ENCODE data around the gene CLN3.
"Not testable (repeated sequence)": the region's sequence is repeated elsewhere in the genome, so short reads cannot be mapped to it uniquely, and the experiment has no call there.

CLN3 gene

GRCh38 chr16:28513484-28514181 is 21.8 kb upstream of the CLN3 start:
- DNase-seq, result no peak

DNA sequence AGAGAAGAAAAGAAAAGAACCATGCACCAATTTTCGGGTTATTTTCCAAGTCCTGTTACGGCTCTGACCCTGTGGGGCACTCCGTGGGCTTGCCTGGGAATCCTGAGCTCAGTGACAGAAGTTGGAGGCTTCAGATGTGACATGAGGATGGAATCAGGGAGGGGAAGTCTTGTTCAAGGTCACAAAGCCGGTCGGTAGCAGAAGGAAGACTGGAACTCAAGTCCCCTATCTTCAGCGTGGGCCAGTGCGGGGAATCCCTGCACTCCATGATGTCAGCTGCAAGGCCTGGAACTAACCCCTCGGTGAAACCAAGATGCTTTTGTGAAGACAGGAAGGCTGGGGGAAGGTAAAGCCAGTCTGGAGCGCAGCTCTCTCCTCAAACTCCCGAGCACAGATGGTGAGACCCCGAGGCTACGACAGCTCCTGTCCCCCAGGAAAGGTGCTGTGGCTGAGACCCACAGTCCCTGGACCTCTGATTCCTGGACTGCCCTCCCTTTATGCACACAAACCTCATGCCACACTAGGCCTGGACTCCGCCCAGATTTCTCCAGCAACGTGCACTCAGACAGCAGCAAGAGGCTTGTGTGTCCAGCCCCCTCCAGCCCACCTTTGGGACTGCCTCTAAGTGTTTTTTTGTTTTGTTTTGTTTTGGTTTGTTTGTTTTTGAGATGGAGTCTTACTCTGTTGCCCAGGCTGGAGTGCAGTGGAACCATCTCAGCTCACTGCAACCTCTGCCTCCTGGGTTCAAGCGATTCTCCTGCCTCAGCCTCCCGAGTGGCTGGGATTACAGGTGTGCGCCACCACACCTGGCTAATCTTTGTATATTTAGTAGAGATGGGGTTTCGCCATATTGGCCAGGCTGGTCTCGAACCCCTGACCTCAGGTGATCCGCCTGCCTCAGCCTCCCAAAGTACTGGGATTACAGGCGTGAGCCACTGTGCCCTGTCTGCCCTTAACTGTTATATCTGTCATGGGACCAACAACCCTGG is 20.2 kb upstream of the CLN3 start:
- DNase-seq, result no peak

- DNase-seq, result no peak
Observed at GRCh38 chr16:28511031-28511430, 19.2 kb upstream of the CLN3 start.

DNA sequence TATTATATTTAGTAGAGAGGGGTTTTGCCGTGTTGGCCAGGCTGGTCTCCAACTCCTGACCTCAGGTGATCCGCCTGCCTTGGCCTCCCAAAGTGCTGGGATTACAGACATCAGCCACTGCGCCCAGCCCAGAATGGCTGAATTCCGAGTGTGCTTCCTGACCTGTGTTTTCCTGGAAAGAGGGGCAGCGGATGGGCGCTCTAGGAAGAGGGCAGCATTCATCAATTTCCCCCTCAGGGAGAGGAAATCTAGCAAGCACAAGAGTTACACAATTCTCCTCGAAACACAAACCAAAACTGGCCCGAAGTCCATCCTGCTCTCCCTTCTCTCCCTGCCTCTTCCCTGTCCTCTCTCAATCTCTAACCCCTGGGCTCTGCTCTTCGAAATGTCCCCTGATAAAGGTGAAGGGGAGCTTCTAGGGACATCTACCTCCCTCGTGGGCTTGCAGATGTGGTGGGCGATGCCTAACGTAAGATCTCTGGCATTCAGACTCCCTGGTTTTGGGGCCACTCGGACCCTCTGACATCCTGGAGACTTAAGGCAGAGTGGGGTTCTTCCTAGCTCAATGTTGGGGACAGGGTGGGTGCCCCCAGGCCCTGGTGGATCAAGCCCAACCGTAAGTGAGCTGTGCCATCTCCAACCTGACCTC is 13.7 kb upstream of the CLN3 start:
- DNase-seq, result no peak

GRCh38 chr16:28504707-28505404 is 13.0 kb upstream of the CLN3 start:
- DNase-seq, result no peak

DNA sequence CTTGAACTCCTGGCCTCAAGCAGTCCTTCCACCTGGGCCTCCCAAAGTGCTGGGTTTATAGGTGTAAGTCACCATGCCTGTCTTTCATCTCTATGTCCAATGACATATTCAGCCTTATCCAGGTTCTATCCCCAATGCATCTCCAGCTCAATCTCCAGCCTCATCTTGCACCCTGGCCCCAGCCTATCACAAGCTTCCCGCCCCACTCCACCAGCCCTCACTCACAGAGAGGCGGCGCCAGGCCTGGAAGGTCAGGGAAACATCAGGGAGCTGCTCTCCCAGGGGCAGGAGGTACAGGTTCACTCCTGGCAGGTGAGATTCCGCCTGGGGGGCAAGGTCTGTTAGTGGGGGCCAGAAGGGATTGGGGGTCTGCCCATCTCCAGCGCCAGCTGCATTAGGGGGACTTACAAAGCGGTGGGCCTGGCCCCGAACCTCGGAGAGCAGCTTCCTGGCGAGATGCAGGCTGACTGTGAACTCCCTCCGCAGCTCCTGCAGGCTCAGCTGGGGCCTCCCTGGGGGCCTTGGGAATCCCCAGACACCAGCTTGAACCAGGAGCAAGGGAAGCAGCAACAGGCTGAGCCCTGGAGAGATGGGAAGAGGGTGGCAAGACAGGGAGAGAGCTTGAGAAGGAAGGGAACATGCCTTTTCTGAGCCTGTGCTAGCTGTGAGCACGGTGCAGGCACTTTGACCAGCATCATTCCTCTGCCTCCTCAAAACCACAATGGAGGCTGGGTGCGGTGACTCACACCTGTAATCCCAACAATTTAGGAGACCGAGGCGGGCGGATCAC is 11.8 kb upstream of the CLN3 start:
- DNase-seq, result no peak

DNA sequence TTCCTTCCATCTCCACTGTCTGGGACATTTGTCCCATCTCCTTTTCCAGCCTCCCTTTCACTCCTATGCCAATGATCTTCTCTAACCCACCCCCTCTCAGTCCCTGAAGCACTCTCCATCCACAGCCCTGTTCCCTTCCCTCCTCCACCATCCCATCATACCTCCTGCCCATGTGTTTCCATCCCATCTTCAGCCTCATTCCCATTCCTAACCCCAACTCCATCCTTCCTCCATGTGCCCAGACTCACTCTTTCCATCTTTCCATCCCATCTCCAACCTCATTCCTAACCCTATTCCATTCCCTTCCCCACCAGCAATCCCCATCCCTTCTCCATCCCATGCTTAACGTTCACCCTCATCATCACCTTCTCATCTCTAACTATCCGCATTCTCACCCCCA is 10.4 kb upstream of the CLN3 start:
- no peak for DNase-seq

DNA sequence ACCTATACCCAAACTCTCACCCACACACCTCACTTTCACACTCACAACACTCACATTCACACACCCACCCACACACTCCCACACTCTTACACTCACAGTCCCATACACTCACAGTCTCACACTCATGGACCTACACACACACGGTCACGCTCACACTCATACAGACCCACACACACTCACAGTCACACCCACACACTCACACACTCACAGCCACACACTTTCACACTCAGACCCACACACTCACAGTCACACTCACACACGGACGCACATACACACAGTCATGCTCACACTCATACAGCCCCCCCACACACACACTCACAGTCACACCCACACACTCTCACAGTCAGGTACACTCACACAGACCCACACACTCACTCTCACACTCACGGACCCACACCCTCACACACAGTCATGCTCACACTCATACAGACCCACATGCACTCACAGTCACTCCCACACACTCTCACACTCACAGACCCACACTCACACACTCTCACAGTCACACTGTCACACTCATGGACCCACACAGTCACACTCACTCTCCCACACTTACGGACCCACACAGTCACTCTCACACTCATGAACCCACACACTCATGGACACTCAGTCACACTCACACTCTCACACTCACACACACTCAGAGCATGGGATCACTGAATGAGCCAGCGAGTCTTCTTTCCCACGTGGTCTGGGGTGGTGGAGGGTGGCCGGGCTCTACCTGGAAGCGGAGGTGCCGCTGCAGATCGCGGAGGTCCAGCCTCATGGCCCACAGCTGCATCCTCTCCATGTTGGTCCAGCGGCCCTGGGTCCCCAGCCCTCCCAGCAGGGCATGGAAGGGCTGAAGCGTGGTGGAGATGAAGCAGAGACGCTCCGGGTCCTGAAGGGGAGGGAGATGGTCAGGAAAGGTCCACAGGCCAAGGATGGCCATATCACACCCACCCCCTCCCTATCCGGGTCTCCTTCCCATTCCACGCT is 9.7 kb upstream of the CLN3 start:
- DNase-seq, result no peak

DNA sequence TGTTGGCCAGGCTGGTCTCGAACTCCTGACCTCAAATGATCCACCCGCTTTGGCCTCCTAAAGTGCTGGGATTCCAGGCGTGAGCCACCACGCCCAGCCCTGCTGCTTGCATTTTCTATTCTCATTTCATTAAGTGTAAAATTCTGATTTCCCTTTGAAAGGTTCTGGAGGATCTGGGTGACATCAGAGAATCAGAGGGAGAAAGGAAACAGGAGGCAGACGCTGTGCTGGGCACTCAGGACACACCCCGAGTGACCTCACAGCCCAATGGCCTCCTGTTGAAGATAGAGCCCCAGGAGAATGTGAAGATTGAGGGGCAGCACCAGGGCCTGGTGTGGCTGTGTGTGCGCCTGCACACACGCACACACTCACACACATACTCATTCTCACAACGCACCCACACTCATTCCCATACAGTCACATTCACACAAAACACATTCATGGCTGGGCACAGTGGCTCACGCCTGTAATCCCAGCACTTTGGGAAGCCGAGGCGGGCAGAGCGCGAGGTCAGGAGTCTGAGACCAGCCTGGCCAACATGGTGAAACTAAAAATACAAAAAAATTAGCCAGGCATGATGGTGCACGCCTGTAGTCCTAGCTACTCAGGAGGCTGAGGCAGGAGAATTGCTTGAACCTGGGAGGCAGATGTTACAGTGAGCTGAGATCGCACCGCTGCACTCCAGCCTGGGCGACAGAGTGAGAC is 8.8 kb upstream of the CLN3 start:
- DNase-seq, result not testable (repeated sequence)

DNA sequence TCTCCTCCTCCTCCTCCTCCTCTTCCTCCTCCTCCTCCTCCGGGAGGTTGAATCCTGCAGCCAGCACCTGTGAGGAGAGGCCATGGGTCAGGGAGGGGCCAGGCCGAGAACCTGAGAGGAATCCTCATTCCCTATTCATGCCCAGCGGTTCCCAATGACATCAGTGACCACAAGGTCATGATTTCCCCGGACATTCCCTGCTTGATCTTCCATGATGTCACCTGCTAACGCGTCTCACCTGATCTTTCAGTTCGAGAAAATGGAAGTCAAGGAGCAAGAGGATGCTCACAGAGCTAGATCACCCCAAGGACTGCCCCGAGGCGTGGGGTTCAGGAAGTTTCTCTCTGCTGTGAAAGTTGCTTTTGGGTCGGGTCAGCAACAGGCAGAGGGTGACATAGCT is 8.0 kb upstream of the CLN3 start:
- DNase-seq, result no peak

DNA sequence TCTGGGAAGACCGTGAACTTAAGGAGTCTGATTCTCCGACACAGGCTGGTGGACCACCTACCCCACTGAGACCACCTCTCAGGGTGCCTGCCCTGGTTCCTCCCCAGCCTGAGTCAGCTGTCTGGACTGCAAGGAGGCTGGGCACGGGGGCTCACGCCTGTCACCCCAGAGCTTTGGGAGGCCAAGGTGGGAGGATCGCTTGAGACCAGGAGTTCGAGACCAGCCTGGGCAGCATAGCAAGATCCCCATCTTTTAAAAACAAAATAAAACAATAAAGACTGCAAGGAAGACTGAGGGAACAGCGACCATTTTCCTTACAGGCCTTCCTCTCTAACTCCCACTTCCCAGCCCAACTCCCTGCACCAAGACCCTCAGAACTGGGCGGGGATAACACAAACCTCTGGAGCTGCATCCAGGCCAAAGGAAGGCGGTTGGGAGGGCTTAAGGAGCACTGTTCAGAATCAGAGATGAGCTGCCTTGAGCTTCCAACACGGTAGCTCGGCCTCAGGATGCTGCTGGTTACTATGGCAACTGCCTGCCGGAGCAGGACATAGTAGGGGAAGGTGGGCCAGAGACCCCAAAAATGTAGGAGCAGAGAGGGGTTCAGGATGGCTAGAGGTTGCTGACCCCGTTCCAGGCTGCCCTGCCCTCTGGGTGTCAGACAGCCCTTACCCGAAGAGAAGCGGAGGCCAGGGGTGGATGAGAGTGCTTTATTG is 7.0 kb upstream of the CLN3 start:
- no peak for DNase-seq

DNA sequence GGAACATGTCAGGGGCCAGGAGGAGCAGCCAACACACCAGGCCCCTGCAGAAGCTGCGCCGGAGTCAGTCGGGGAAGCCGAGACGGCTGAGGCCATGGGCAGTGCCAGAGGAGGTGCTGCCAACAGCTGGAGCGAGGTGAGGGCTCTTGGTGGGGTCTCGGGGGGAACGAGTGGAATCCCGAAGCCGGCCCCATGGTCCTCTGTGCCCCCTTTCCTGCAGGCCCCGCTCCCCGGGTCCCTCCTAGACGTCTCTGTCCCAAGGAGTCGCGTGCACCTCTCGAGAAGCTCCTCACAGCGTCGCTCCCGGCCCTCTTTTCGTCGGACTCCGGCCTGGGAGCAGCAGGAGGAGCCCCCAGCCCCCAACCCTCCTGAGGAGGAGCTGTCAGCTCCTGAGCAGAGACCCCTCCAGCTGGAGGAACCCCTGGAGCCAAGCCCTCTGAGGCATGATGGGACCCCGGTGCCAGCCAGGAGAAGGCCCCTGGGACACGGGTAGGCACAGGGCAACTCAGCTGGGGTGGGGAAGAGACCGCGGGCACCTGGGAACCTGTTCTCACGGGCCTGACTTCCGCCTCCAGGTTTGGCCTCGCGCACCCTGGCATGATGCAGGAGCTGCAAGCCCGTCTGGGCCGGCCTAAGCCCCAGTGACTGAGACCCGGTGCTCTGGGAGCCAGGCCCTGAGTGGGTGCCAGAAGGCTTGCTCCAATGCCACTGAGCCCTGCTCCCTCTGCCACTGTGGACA is 6.2 kb upstream of the CLN3 start:
- DNase-seq, result no peak

DNA sequence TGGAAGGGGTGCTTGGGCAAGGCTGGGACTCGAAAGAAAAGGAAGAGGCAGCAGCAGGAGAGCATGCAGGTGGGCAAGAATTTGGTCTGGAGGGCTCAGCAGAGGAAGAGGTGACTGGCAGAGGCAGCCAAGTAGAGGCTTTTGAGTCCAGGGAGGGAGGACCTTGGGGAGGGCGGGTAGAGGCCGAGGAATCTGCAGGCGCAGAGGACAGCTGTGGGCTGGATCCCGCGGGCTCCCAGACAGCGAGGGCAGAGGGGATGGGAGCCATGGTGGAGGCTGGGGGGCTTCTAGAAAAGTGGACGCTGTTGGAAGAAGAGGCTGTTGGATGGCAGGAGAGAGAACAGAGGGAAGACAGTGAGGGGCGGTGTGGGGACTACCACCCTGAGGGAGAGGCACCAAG is 5.5 kb upstream of the CLN3 start:
- no peak for DNase-seq

DNA sequence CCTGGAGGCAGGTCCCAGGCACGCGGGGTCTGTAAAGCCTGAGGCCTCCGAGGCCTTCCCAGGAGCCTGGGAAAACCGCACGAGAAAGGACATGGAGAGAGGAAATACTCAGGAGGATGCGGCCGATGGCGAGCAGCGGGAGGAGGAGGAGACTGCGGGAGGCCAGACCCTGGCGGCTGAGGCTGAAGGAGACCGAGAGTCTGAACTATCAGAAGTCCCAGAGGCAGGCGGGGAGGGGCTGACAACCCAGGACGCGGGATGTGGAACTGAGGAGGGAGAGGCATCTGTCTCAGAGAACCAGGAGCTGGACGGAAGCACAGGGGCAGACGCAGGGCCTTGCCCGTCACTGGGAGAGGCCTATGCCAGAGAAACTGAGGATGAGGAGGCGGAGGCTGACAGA is 5.0 kb upstream of the CLN3 start:
- no peak for DNase-seq

DNA sequence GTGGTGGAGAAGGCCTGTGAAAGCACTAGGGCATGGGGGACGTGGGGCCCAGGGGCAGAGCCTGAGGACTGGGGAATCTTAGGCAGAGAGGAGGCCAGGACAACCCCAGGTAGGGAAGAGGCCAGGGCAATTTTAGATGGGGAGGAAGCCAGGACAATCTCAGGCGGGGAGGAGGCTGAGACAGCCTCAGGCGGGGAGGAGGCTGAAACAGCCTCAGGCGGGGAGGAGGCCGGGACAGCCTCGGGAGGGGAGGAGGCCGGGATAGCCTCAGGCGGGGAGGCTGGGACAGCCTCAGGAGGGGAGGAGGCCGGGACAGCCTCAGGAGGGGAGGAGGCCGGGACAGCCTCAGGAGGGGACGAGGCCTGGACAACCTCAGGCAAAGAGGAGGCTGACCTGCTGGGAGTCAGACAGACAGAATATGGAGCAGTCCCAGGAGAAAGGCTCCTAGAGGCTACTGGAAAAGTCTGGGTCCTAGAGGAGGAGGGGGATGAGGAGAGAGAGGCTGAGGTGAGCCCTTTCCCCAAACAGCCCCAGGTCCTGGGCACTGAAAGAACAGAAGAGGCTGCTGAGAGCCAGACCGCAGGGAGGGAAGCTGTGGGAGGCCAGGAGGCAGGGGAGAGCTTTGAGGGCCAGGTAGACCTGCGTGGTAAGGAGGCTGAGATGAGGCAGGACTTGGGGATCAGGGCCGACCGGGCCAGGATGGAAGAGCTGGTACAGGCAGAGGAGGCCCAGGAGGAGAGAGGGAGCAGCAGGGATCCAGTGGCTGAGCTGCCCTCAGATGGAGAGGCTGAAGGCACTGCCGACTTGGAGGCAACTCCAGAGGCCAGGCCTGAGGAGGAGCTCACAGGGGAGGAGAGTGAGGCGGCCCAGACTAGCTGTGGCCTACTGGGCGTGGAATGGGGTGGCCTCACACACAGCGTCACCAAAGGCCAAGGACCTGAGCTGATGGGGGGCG is 4.2 kb upstream of the CLN3 start:
- DNase-seq, result no peak

DNA sequence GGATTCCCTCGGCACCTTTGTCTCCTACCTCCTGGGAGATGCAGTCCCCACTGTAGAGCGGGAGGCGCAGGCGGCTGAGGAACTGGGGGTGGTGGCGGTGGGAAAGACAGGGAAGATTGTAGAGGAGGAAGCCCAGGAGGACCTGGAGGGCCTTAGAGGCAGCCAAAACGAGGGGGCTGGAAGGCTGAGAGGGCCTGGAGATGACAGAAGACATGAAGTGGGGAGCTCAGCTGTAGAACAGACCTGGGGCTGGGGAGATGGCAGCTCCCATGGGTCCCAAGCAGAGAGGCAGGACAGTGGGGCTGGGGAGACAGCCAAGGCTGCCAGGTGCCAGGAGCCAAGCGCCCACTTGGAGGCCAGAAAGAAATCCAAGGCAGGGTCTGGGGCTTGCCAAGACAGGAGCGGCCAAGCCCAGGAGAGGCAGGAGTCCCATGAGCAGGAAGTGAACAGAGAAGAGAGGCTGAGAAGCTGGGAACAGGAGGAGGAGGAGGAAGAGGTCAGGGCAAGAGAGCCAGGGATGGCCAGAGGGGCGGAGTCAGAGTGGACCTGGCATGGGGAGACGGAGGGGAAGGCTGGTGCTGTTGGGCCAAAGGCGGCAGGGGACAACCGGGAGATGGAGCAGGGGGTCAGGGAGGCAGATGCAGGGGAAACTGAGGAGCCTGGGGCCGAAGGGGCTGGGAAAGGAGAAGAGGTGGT is 3.4 kb upstream of the CLN3 start:
- DNase-seq, result peak in 2 of 4 experiments; percentile 9 to 11
